H1 (cell line): ENCODE results near the gene KDM2A. TPM values are rescaled to one million over a fixed set of nuclear protein-coding genes. Genes with fewer than 3 reads are reported as not detected.

ENCODE experiments used
- polyA plus RNA-seq, 7 experiments: library from polyadenylated mRNA; depleted of rRNA in 3 of 7; stranded (reverse) in 5 of 7; unstranded in 2 of 7; fragments of >200 nt in 5 of 7; fragments of 200-250 nt in 2 of 7; gene quantifications; 1 replicate in 5 of 7; 2 replicates in 1 of 7; 4 replicates in 1 of 7; pipeline versions ENCODE4 v1.2.1 to v1.2.3, GENCODE V29; 2011 to 2013; ENCODE audit warnings: missing spikeins in 2 of 7, mixed read lengths in 2 of 7
- total RNA-seq: library from RNA; stranded (reverse); fragmentation: NEBNext Ultra II Directional; extraction: Animal tissue kit (Norgen Biotek cat#: 25700); gene quantifications from 2 replicates; pipeline ENCODE4 v1.2.1, GENCODE V29; 2021

Gene KDM2A
- total and polyA plus RNA-seq, 2 of the 8 experiments (the other 6 are each of a cell fraction or from before 2014, with no cell fraction given), result 55.4 to 66.2 TPM

Other genes with a start within 250 kb of the KDM2A start
- gene PC, start 160.9 kb upstream of the KDM2A start, total RNA-seq, result 27.2 and 27.5 TPM in 2 replicates
- 11.5 and 22.5 TPM in 2 replicates for gene PC, start 160.9 kb upstream of the KDM2A start, polyA plus RNA-seq (2011; rRNA removed)
- 0.91 and 1.2 TPM in 2 replicates for gene C11orf86, start 144.0 kb upstream of the KDM2A start, total RNA-seq
- 0.97 and 1.6 TPM in 2 replicates for gene C11orf86, start 144.0 kb upstream of the KDM2A start, polyA plus RNA-seq (2011; rRNA removed)
- gene SYT12, start 96.1 kb upstream of the KDM2A start, total RNA-seq, result 2.8 and 3.3 TPM in 2 replicates
- gene SYT12, start 96.1 kb upstream of the KDM2A start, polyA plus RNA-seq (2011; rRNA removed), result 1.4 and 1.9 TPM in 2 replicates
- gene RHOD, start 62.4 kb upstream of the KDM2A start, total RNA-seq, result 10.5 and 12.1 TPM in 2 replicates
- gene RHOD, start 62.4 kb upstream of the KDM2A start, polyA plus RNA-seq (2011; rRNA removed), result 17.6 and 23.7 TPM in 2 replicates
- gene GRK2, start 147.2 kb downstream of the KDM2A start, total RNA-seq, result 47.3 and 51.4 TPM in 2 replicates
- 49.7 and 67.8 TPM in 2 replicates for gene GRK2, start 147.2 kb downstream of the KDM2A start, polyA plus RNA-seq (2011; rRNA removed)
- gene ANKRD13D, start 170.0 kb downstream of the KDM2A start, total RNA-seq, result 24.9 and 29.2 TPM in 2 replicates
- gene ANKRD13D, start 170.0 kb downstream of the KDM2A start, polyA plus RNA-seq (2011; rRNA removed), result 26.5 and 35.5 TPM in 2 replicates
- 19.8 and 23.6 TPM in 2 replicates for gene SSH3, start 184.3 kb downstream of the KDM2A start, total RNA-seq
- 16.9 and 23.6 TPM in 2 replicates for gene SSH3, start 184.3 kb downstream of the KDM2A start, polyA plus RNA-seq (2011; rRNA removed)
- gene POLD4, start 234.3 kb downstream of the KDM2A start, total RNA-seq, result 18.5 and 21.2 TPM in 2 replicates
- gene POLD4, start 234.3 kb downstream of the KDM2A start, polyA plus RNA-seq (2011; rRNA removed), result 46.7 and 72.0 TPM in 2 replicates